Naive thymus-derived CD4-positive, alpha-beta T cell (primary cell): ENCODE measurements around the gene POU6F2. TPM values are rescaled to one million over a fixed set of nuclear protein-coding genes. Genes with fewer than 3 reads are reported as not detected.
"Not testable (repeated sequence)": the region's sequence is repeated elsewhere in the genome, so short reads cannot be mapped to it uniquely, and the experiment has no call there.

Experiments used
- ATAC-seq: fragments of 150-1000 bp; cut with Tn5 transposase; 2 replicates; pipeline ENCODE4 v1.10.0; 2021; ENCODE audit warnings: mild to moderate bottlenecking, moderate library complexity
- CTCF ChIA-PET: fragments of 350-600 bp; sonication (Branson Sonifier 250); formaldehyde crosslinking; loops from one replicate; lab custom pipeline; 2021; ENCODE audit warnings: antibody characterized with exemption; lab: Charles Lee
- POLR2A ChIA-PET: fragments of 350-600 bp; sonication (Branson Sonifier 250); formaldehyde crosslinking; loops from one replicate; lab custom pipeline; 2021; ENCODE audit warnings: antibody characterized with exemption, inconsistent platforms; lab: Charles Lee
- DNase-seq, 9 donors: peaks; one replicate each; pipeline versions ENCODE4 v3.0.0 to v3.0.0-alpha.2; 2020 to 2022; ENCODE audit warnings: mixed read lengths in 1 of 9
- H3K27ac ChIP-seq: one replicate; pipeline ENCODE4 v1.7.0; 2013; ENCODE audit warnings: mild to moderate bottlenecking, low read depth, low read length, moderate library complexity
- H3K27me3 ChIP-seq, 2 donors: one replicate each; pipeline ENCODE4 v1.7.0; 2013; ENCODE audit warnings: low read length in 2 of 2, mild to moderate bottlenecking in 2 of 2, moderate library complexity in 2 of 2; ENCODE audit not compliant: control insufficient read depth in 2 of 2, insufficient read depth in 2 of 2
- H3K36me3 ChIP-seq, 3 experiments: 1 replicate in 2 of 3; 2 replicates in 1 of 3; pipeline ENCODE4 v1.7.0; 2013; ENCODE audit warnings: low read length in 3 of 3, mild to moderate bottlenecking in 3 of 3, moderate library complexity in 1 of 3; ENCODE audit not compliant: insufficient read depth in 3 of 3, control insufficient read depth in 2 of 3
- H3K4me1 ChIP-seq, 2 donors: one replicate each; pipeline ENCODE4 v1.7.0; 2013; ENCODE audit warnings: low read length in 2 of 2, mild to moderate bottlenecking in 2 of 2, moderate library complexity in 1 of 2; ENCODE audit not compliant: control insufficient read depth in 2 of 2, insufficient read depth in 2 of 2
- H3K4me3 ChIP-seq: 2 replicates; pipeline ENCODE4 v1.7.0; 2013; ENCODE audit warnings: mild to moderate bottlenecking, low read length
- H3K9me3 ChIP-seq, 3 experiments: 1 replicate in 2 of 3; 2 replicates in 1 of 3; pipeline ENCODE4 v1.7.0; 2013; ENCODE audit warnings: low read length in 3 of 3; ENCODE audit not compliant: control insufficient read depth in 2 of 3
- H3K27ac Mint-ChIP-seq, 9 donors: one replicate each; pipeline ENCODE4 v1.8.0; 2020 to 2022; ENCODE audit warnings: mixed read lengths in 9 of 9, mild to moderate bottlenecking in 8 of 9, moderate library complexity in 5 of 9, inconsistent platforms in 2 of 9
- H3K27me3 Mint-ChIP-seq, 5 donors: one replicate each; pipeline ENCODE4 v1.8.0; 2021 to 2022; ENCODE audit warnings: mixed read lengths in 5 of 5, mild to moderate bottlenecking in 1 of 5
- H3K36me3 Mint-ChIP-seq, 5 donors: one replicate each; pipeline ENCODE4 v1.8.0; 2020 to 2022; ENCODE audit warnings: mixed read lengths in 5 of 5, mild to moderate bottlenecking in 3 of 5, inconsistent platforms in 1 of 5
- H3K4me1 Mint-ChIP-seq, 7 donors: one replicate each; pipeline ENCODE4 v1.8.0; 2020 to 2022; ENCODE audit warnings: mixed read lengths in 7 of 7, mild to moderate bottlenecking in 3 of 7, inconsistent platforms in 1 of 7
- H3K4me3 Mint-ChIP-seq, 10 donors: one replicate each; pipeline ENCODE4 v1.8.0; 2020 to 2022; ENCODE audit warnings: mild to moderate bottlenecking in 10 of 10, mixed read lengths in 10 of 10, moderate library complexity in 6 of 10, inconsistent platforms in 2 of 10
- H3K9me3 Mint-ChIP-seq, 11 donors: one replicate each; pipeline ENCODE4 v1.8.0; 2020 to 2022; ENCODE audit warnings: mixed read lengths in 11 of 11, mild to moderate bottlenecking in 4 of 11, inconsistent platforms in 1 of 11, moderate library complexity in 1 of 11
- intact Hi-C, 2 donors: fragments of 100-400 bp; cut with micrococcal nuclease; formaldehyde crosslinking; loops; one replicate each; pipeline ENCODE4 v1.15.1; 2023
- polyA plus RNA-seq, 2 donors: library from polyadenylated mRNA; unstranded; fragments of 300-500 nt; fragmentation: Illumina TruSeq; gene quantifications; one replicate each; pipeline ENCODE4 v1.2.3, GENCODE V29; 2021
- total RNA-seq, 6 experiments: library from RNA in 5 of 6; stranded (reverse) in 5 of 6; gene quantifications; 1 replicate in 5 of 6; 2 replicates in 1 of 6; pipeline ENCODE4 v1.2.3 and lab custom pipeline; 2021 to 2026

The POU6F2 gene
- total and polyA plus RNA-seq, 7 experiments from 2014 or later = 0.24 TPM; not detected in 6

GRCh38 chr7:39183796-39184195 lies 206.1 kb downstream of the POU6F2 start:
- ATAC-seq = no peak
- Histone ChIP-seq H3K27me3 (no peaks in the 10 kb centered on the region), H3K9me3 (no peaks in the 10 kb centered on the region), H3K4me3 (no peak overlapping the region), H3K36me3 (no peaks in the 10 kb centered on the region), H3K4me1 (no peaks in the 10 kb centered on the region), H3K27ac (no peak overlapping the region)
- peaks cover 0 to 12% (median 4%) of the 10 kb centered on the region in 5 donors for H3K27me3 Mint-ChIP-seq
- no peaks in the 10 kb centered on the region for H3K36me3 Mint-ChIP-seq
- ChIA-PET POLR2A (no interaction called here), CTCF (no interaction called here)
- no peak overlapping the region for H3K27ac Mint-ChIP-seq
- no peak for DNase-seq
- intact Hi-C loops = no loop called here
- peaks cover 0 to 3% (median 0%) of the 10 kb centered on the region in 11 donors for H3K9me3 Mint-ChIP-seq
- no peak overlapping the region for H3K4me3 Mint-ChIP-seq
- H3K4me1 Mint-ChIP-seq = peaks cover 0 to 2% (median 0%) of the 10 kb centered on the region in 7 donors

GRCh38 chr7:39184391-39184790 lies 206.7 kb downstream of the POU6F2 start:
- H3K27ac Mint-ChIP-seq = no peak overlapping the region
- no peaks in the 10 kb centered on the region for H3K36me3 ChIP-seq
- peaks cover 0 to 15% (median 4%) of the 10 kb centered on the region in 5 donors for H3K27me3 Mint-ChIP-seq
- H3K9me3 Mint-ChIP-seq = peaks cover 0 to 3% (median 0%) of the 10 kb centered on the region in 11 donors
- intact Hi-C loops = no loop called here
- H3K27me3 ChIP-seq = no peaks in the 10 kb centered on the region
- no peak for DNase-seq
- ATAC-seq = no peak
- H3K36me3 Mint-ChIP-seq = no peaks in the 10 kb centered on the region
- no peaks in the 10 kb centered on the region for H3K9me3 ChIP-seq
- H3K4me1 ChIP-seq = no peaks in the 10 kb centered on the region
- H3K27ac ChIP-seq = no peak overlapping the region
- POLR2A ChIA-PET = no interaction called here
- CTCF ChIA-PET = no interaction called here
- H3K4me1 Mint-ChIP-seq = peaks cover 0 to 2% (median 0%) of the 10 kb centered on the region in 7 donors
- H3K4me3 Mint-ChIP-seq = no peak overlapping the region
- no peak overlapping the region for H3K4me3 ChIP-seq

- Mint-ChIP-seq H3K9me3 (peaks cover 0 to 2% (median 0%) of the 10 kb centered on the region in 11 donors), H3K4me1 (no peaks in the 10 kb centered on the region), H3K36me3 (no peaks in the 10 kb centered on the region), H3K4me3 (no peak overlapping the region), H3K27me3 (peaks cover 0 to 11% (median 4%) of the 10 kb centered on the region in 5 donors), H3K27ac (no peak overlapping the region)
- Histone ChIP-seq H3K36me3 (no peaks in the 10 kb centered on the region), H3K9me3 (no peaks in the 10 kb centered on the region), H3K4me1 (no peaks in the 10 kb centered on the region), H3K27me3 (no peaks in the 10 kb centered on the region), H3K27ac (no peak overlapping the region), H3K4me3 (no peak overlapping the region)
- ChIA-PET CTCF (no interaction called here), POLR2A (no interaction called here)
- no peak for DNase-seq
- intact Hi-C loops = no loop called here
- no peak for ATAC-seq
Observed at GRCh38 chr7:39186131-39186530, 208.4 kb downstream of the POU6F2 start.

GRCh38 chr7:39186671-39187070 lies 209.0 kb downstream of the POU6F2 start:
- Histone ChIP-seq H3K27me3 (no peaks in the 10 kb centered on the region), H3K9me3 (no peaks in the 10 kb centered on the region), H3K27ac (no peak overlapping the region), H3K4me1 (no peaks in the 10 kb centered on the region), H3K4me3 (no peak overlapping the region), H3K36me3 (no peaks in the 10 kb centered on the region)
- Mint-ChIP-seq H3K4me3 (no peak overlapping the region), H3K9me3 (peaks cover 0 to 2% (median 0%) of the 10 kb centered on the region in 11 donors), H3K27me3 (peaks cover 0 to 11% (median 4%) of the 10 kb centered on the region in 5 donors), H3K4me1 (no peaks in the 10 kb centered on the region), H3K27ac (no peak overlapping the region), H3K36me3 (no peaks in the 10 kb centered on the region)
- POLR2A ChIA-PET = no interaction called here
- intact Hi-C loops = no loop called here
- CTCF ChIA-PET = no interaction called here
- no peak for DNase-seq
- ATAC-seq = no peak

- POLR2A ChIA-PET = no interaction called here
Observed at GRCh38 chr7:39187130-39187529, 209.4 kb downstream of the POU6F2 start.

GRCh38 chr7:39192476-39192875 lies 214.8 kb downstream of the POU6F2 start:
- H3K9me3 ChIP-seq = no peaks in the 10 kb centered on the region
- Mint-ChIP-seq H3K9me3 (peaks cover 0 to 4% (median 0%) of the 10 kb centered on the region in 11 donors), H3K36me3 (no peaks in the 10 kb centered on the region), H3K4me3 (no peak overlapping the region), H3K27me3 (peaks cover 0 to 17% (median 4%) of the 10 kb centered on the region in 5 donors), H3K4me1 (no peaks in the 10 kb centered on the region), H3K27ac (no peak overlapping the region)
- DNase-seq (no peak), ATAC-seq (no peak)
- H3K27me3 ChIP-seq = no peaks in the 10 kb centered on the region
- H3K4me1 ChIP-seq = no peaks in the 10 kb centered on the region
- intact Hi-C loops = no loop called here
- no peaks in the 10 kb centered on the region for H3K36me3 ChIP-seq
- H3K27ac ChIP-seq = no peak overlapping the region
- no peak overlapping the region for H3K4me3 ChIP-seq
- ChIA-PET POLR2A (no interaction called here), CTCF (no interaction called here)

More at GRCh38 chr7:39187130-39187529, 209.4 kb downstream of the POU6F2 start:
- peaks cover 0 to 2% (median 0%) of the 10 kb centered on the region in 11 donors for H3K9me3 Mint-ChIP-seq
- H3K27me3 Mint-ChIP-seq = peaks cover 0 to 14% (median 4%) of the 10 kb centered on the region in 5 donors
- H3K36me3 ChIP-seq = no peaks in the 10 kb centered on the region
- no peak overlapping the region for H3K27ac ChIP-seq
- H3K4me1 Mint-ChIP-seq = no peaks in the 10 kb centered on the region
- CTCF ChIA-PET = no interaction called here
- H3K9me3 ChIP-seq = no peaks in the 10 kb centered on the region
- no peak overlapping the region for H3K4me3 Mint-ChIP-seq
- ATAC-seq (no peak), DNase-seq (no peak)
- H3K4me1 ChIP-seq = no peaks in the 10 kb centered on the region
- intact Hi-C loops = no loop called here
- H3K27ac Mint-ChIP-seq = no peak overlapping the region
- H3K4me3 ChIP-seq = no peak overlapping the region
- H3K36me3 Mint-ChIP-seq = no peaks in the 10 kb centered on the region
- H3K27me3 ChIP-seq = no peaks in the 10 kb centered on the region

- H3K36me3 Mint-ChIP-seq, DNase-seq, intact Hi-C loops, H3K4me3 Mint-ChIP-seq, H3K4me3 ChIP-seq, CTCF ChIA-PET, H3K27ac Mint-ChIP-seq, H3K36me3 ChIP-seq, H3K4me1 Mint-ChIP-seq, H3K4me1 ChIP-seq, H3K9me3 ChIP-seq, H3K9me3 Mint-ChIP-seq, POLR2A ChIA-PET, H3K27ac ChIP-seq, H3K27me3 ChIP-seq, ATAC-seq: not testable (repeated sequence)
- H3K27me3 Mint-ChIP-seq = peaks cover 0 to 10% (median 4%) of the 10 kb centered on the region in 5 donors
Observed at GRCh38 chr7:39194388-39194787, 216.7 kb downstream of the POU6F2 start.
